SK-N-MC (cell line): ENCODE measurements around the gene PHRF1.

Source experiments
- EZH2 ChIP-seq: fragments of 200-600 bp; sonication (generic); IDR thresholded peaks from one replicate; pipeline ENCODE4 v1.6.1; 2017; ENCODE audit warnings: antibody characterized with exemption
- FOXP2 ChIP-seq: optimal IDR thresholded peaks from 2 replicates; pipeline ENCODE3; 2011; ENCODE audit warnings: mild to moderate bottlenecking, moderate library complexity; ENCODE audit not compliant: insufficient read depth; ENCODE audit errors: extremely low read length, control extremely low read depth
- POLR2AphosphoS5 ChIP-seq: IDR thresholded peaks from 2 replicates; pipeline ENCODE4 v1.6.1; 2012; ENCODE audit warnings: mild to moderate bottlenecking, low read depth, low read length, borderline replicate concordance

DNA sequence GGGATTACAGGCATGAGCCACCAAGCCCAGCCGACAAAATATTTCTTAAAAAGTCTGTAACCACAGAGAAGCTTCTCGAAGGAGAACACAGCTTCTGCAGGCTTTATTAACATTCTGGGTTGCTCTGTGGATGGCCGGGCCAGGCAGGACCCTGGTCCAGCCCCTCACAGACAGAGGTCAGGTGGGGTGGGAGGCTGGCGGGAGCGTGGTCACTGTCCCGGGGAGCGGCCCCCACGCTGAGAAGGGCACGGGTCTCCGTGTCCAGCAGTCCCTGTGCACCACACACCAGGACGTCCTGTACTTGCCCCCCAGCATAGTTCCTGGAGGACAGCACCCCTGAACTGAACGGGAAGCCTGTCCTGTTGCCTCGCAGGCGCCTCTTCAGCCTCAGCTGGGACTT, 80.2 kb downstream of the PHRF1 start:
- TF ChIP-seq FOXP2 = no peak
- no peak for TF ChIP-seq EZH2
- no peak for TF ChIP-seq POLR2AphosphoS5
